GM21717 (cell line): ENCODE results near the gene PRDM11.

ENCODE experiments used
- ATAC-seq: cut with Tn5 transposase; IDR thresholded peaks from one replicate; pipeline ENCODE4 v1.9.1; 2021; ENCODE audit warnings: mild to moderate bottlenecking, moderate library complexity; ENCODE audit not compliant: unreplicated experiment

The PRDM11 gene

GRCh38 chr11:45141631-45142030 lies 4.8 kb upstream of the PRDM11 start:
- no peak for ATAC-seq

- no peak for ATAC-seq
Measured at GRCh38 chr11:45142241-45143055, 4.0 kb upstream of the PRDM11 start.

- ATAC-seq = no peak
Measured at GRCh38 chr11:45143494-45143893, 2.9 kb upstream of the PRDM11 start.

GRCh38 chr11:45144126-45145082 lies 2.0 kb upstream of the PRDM11 start:
- ATAC-seq = no peak

GRCh38 chr11:45145083-45145378 lies 1.4 kb upstream of the PRDM11 start:
- no peak for ATAC-seq

GRCh38 chr11:45145379-45146071 lies 914 bp upstream of the PRDM11 start:
- ATAC-seq = no peak

GRCh38 chr11:45147017-45147728 lies 734 bp downstream of the PRDM11 start:
- peak; percentile 97 for ATAC-seq

- no peak for ATAC-seq
Measured at GRCh38 chr11:45147891-45148675, 1.6 kb downstream of the PRDM11 start.

GRCh38 chr11:45149483-45150056 lies 3.1 kb downstream of the PRDM11 start:
- no peak for ATAC-seq

GRCh38 chr11:45150301-45150700 lies 3.9 kb downstream of the PRDM11 start:
- no peak for ATAC-seq

GRCh38 chr11:45150943-45151342 lies 4.5 kb downstream of the PRDM11 start:
- no peak for ATAC-seq

GRCh38 chr11:45151362-45151982 lies 5.0 kb downstream of the PRDM11 start:
- ATAC-seq = no peak

GRCh38 chr11:45152740-45153595 lies 6.5 kb downstream of the PRDM11 start:
- no peak for ATAC-seq

GRCh38 chr11:45154276-45154675 lies 7.8 kb downstream of the PRDM11 start:
- no peak for ATAC-seq

GRCh38 chr11:45155058-45155551 lies 8.7 kb downstream of the PRDM11 start:
- ATAC-seq = no peak

- no peak for ATAC-seq
Measured at GRCh38 chr11:45155627-45156180, 9.3 kb downstream of the PRDM11 start.

- ATAC-seq = no peak
Measured at GRCh38 chr11:45156201-45156600, 9.8 kb downstream of the PRDM11 start.

GRCh38 chr11:45156741-45157140 lies 10.3 kb downstream of the PRDM11 start:
- ATAC-seq = no peak
